Activated naive CD4-positive, alpha-beta T cell treated with Interleukin-2 at 50 U/mL for 16 hours (primary cell): ENCODE results near the gene APBA2.
A peak's percentile ranks its signal among the peaks of the same experiment; 100 is the strongest.
"Not testable (repeated sequence)": the region's sequence is repeated elsewhere in the genome, so short reads cannot be mapped to it uniquely, and the experiment has no call there.

Experiments
- DNase-seq: peaks from one replicate; pipeline ENCODE4 v3.0.0-alpha.2; 2020

Gene APBA2

GRCh38 chr15:28885630-28886430, at the start of gene APBA2:
Gene APBA2, plus strand, starts transcription at chr15:28885974. Its CDS starts 167,911 bp downstream, at chr15:29053885.
- peak; percentile 47 for DNase-seq

- not testable (repeated sequence) for DNase-seq
Measured at GRCh38 chr15:28840285-28840684, 45.5 kb upstream of the APBA2 start.

GRCh38 chr15:28842210-28842609, 43.6 kb upstream of the APBA2 start:
- DNase-seq, result not testable (repeated sequence)

- DNase-seq, result not testable (repeated sequence)
Measured at GRCh38 chr15:28843520-28843919, 42.3 kb upstream of the APBA2 start.

GRCh38 chr15:28844147-28844546, 41.6 kb upstream of the APBA2 start:
- not testable (repeated sequence) for DNase-seq

- not testable (repeated sequence) for DNase-seq
Measured at GRCh38 chr15:28847247-28847646, 38.5 kb upstream of the APBA2 start.

GRCh38 chr15:28847959-28848358, 37.8 kb upstream of the APBA2 start:
- not testable (repeated sequence) for DNase-seq

- not testable (repeated sequence) for DNase-seq
Measured at GRCh38 chr15:28848521-28848920, 37.3 kb upstream of the APBA2 start, which contains the start of gene GOLGA6L7. Gene GOLGA6L7, minus strand, starts transcription at chr15:28848644. Its CDS starts 95 bp downstream, at chr15:28848549.

GRCh38 chr15:28849271-28849670, 36.5 kb upstream of the APBA2 start:
- not testable (repeated sequence) for DNase-seq

- DNase-seq, result not testable (repeated sequence)
Measured at GRCh38 chr15:28849766-28850165, 36.0 kb upstream of the APBA2 start.

- not testable (repeated sequence) for DNase-seq
Measured at GRCh38 chr15:28853654-28854053, 32.1 kb upstream of the APBA2 start.

GRCh38 chr15:28854578-28854977, 31.2 kb upstream of the APBA2 start:
- not testable (repeated sequence) for DNase-seq

- DNase-seq, result no peak
Measured at GRCh38 chr15:28861031-28861534, 24.7 kb upstream of the APBA2 start.

- DNase-seq, result not testable (repeated sequence)
Measured at GRCh38 chr15:28861589-28862293, 24.0 kb upstream of the APBA2 start.

- DNase-seq, result no peak
Measured at GRCh38 chr15:28868744-28869345, 16.9 kb upstream of the APBA2 start.

GRCh38 chr15:28871168-28871567, 14.6 kb upstream of the APBA2 start:
- DNase-seq, result no peak

GRCh38 chr15:28873006-28873405, 12.8 kb upstream of the APBA2 start:
- DNase-seq, result no peak

- no peak for DNase-seq
Measured at GRCh38 chr15:28873585-28874190, 12.1 kb upstream of the APBA2 start.

- no peak for DNase-seq
Measured at GRCh38 chr15:28875461-28876000, 10.2 kb upstream of the APBA2 start.

GRCh38 chr15:28876131-28876844, 9.5 kb upstream of the APBA2 start:
- no peak for DNase-seq

- no peak for DNase-seq
Measured at GRCh38 chr15:28876845-28877185, 9.0 kb upstream of the APBA2 start.

GRCh38 chr15:28878209-28878608, 7.6 kb upstream of the APBA2 start:
- DNase-seq, result no peak
